Gastroesophageal sphincter (tissue), 4 donors: ENCODE measurements around the gene ATXN7. TPM values are rescaled to one million over a fixed set of nuclear protein-coding genes. Genes with fewer than 3 reads are reported as not detected.

Experiments
- ATAC-seq: fragments of 150-250 bp; one replicate; pipeline ENCODE4 v1.9.1; 2016; ENCODE audit warnings: mild to moderate bottlenecking, moderate library complexity
- H3K27ac ChIP-seq, 4 donors: fragments of 200-600 bp; sonication (generic) in 3 of 4; 1 replicate in 3 of 4; 2 replicates in 1 of 4; pipeline ENCODE4 v1.5.1; 2016 to 2019
- H3K27me3 ChIP-seq: fragments of 200-600 bp; sonication (generic); one replicate; pipeline ENCODE4 v1.5.1; 2019
- H3K36me3 ChIP-seq, 2 donors: fragments of 200-600 bp; sonication (generic); one replicate each; pipeline ENCODE4 v1.5.1; 2019; ENCODE audit warnings: control low read depth in 1 of 2
- H3K4me1 ChIP-seq, 3 donors: fragments of 200-600 bp; sonication (generic); 1 replicate in 2 of 3; 2 replicates in 1 of 3; pipeline ENCODE4 v1.5.1; 2016 to 2019; ENCODE audit warnings: control low read depth in 2 of 3
- H3K4me3 ChIP-seq, 2 donors: fragments of 200-600 bp; sonication (generic); one replicate each; pipeline ENCODE4 v1.5.1; 2019; ENCODE audit warnings: mild to moderate bottlenecking in 1 of 2, moderate library complexity in 1 of 2
- H3K9me3 ChIP-seq, 3 donors: fragments of 200-600 bp; sonication (generic); one replicate each; pipeline ENCODE4 v1.5.1; 2017 to 2019; ENCODE audit warnings: control low read depth in 2 of 3
- CTCF ChIP-seq, 4 experiments: fragments of 200-600 bp in 2 of 4; fragments of 450-650 bp in 2 of 4; sonication (generic) in 1 of 4; IDR thresholded peaks; one replicate each; pipeline ENCODE4 v1.5.1; 2017 to 2019; ENCODE audit warnings: antibody characterized with exemption in 4 of 4, mild to moderate bottlenecking in 2 of 4, moderate library complexity in 2 of 4
- EP300 ChIP-seq: sonication (generic); formaldehyde crosslinking; IDR thresholded peaks from one replicate; pipeline ENCODE4 v1.6.1; 2017; ENCODE audit warnings: antibody characterized with exemption, mild to moderate bottlenecking
- POLR2A ChIP-seq, 2 donors: fragments of 450-650 bp; IDR thresholded peaks; one replicate each; pipeline ENCODE4 v1.6.1; 2017; ENCODE audit warnings: antibody characterized with exemption in 2 of 2, mild to moderate bottlenecking in 2 of 2, moderate library complexity in 1 of 2
- POLR2AphosphoS5 ChIP-seq: sonication (generic); formaldehyde crosslinking; IDR thresholded peaks from one replicate; pipeline ENCODE4 v1.6.1; 2017; ENCODE audit warnings: antibody characterized with exemption
- WGBS, 2 donors: methylation state at CpG; one replicate each; pipeline ENCODE4 v1.1.5; 2018; ENCODE audit warnings: low coverage in 1 of 2; 5-methylcytosine and 5-hydroxymethylcytosine counted together
- total RNA-seq, 4 donors: library from RNA; depleted of rRNA; stranded (reverse); fragments of >200 nt; gene quantifications; one replicate each; pipeline ENCODE4 v1.1.0, GENCODE V29; 2016

ATXN7 gene
- total RNA-seq, 4 donors from 2014 or later, result 15.5 to 36.3 (median 19.8) TPM

GRCh38 chr3:63911873-63912767 lies 48.5 kb downstream of the ATXN7 start, which contains the start of gene SCAANT1:
Gene SCAANT1 (minus strand): TSS chr3:63912383.
- Histone ChIP-seq H3K27me3 (no peaks in the 10 kb centered on the region), H3K27ac (peak within 1 kb of the TSS; percentile 78 to 100 (median 95)), H3K36me3 (peaks cover 0 to 8% of the 10 kb centered on the region in 2 donors), H3K9me3 (no peaks in the 10 kb centered on the region), H3K4me1 (peaks cover 3 to 34% (median 9%) of the 10 kb centered on the region in 3 donors), H3K4me3 (peak within 1 kb of the TSS; percentile 50 to 59)
- TF ChIP-seq POLR2AphosphoS5, result peak; percentile 52
- TF ChIP-seq EP300, result no peak
- TF ChIP-seq POLR2A (IDR thresholded peaks at IDR 0.05), result peak; percentile 70 to 72
- peak in 3 of 4 experiments; percentile 32 to 46 (median 41) for TF ChIP-seq CTCF (IDR thresholded peaks at IDR 0.05)
- ATAC-seq, result peak; percentile 93
- WGBS, 2 donors, result no CpG with 5 or more reads among the region's 115 CpGs

GRCh38 chr3:63912768-63913588 lies 49.3 kb downstream of the ATXN7 start:
- Histone ChIP-seq H3K9me3 (no peaks in the 10 kb centered on the region), H3K4me1 (peaks cover 3 to 34% (median 9%) of the 10 kb centered on the region in 3 donors), H3K27ac (peak overlapping the region; percentile 78 to 100 (median 95)), H3K4me3 (peak overlapping the region; percentile 50 to 59), H3K27me3 (no peaks in the 10 kb centered on the region), H3K36me3 (peaks cover 0 to 17% of the 10 kb centered on the region in 2 donors)
- peak; percentile 66 for ATAC-seq
- TF ChIP-seq CTCF (IDR thresholded peaks at IDR 0.05), result no peak
- peak in 1 of 2 donors; percentile 48 for TF ChIP-seq POLR2A (IDR thresholded peaks at IDR 0.05)
- peak; percentile 28 for TF ChIP-seq POLR2AphosphoS5
- TF ChIP-seq EP300, result no peak
- 5 to 14% methylated on average over 2 to 7 of the region's 46 CpGs for WGBS, 2 donors

- ATAC-seq, result no peak
- peak overlapping the region in 1 of 2 donors; percentile 59 for H3K4me3 ChIP-seq
- TF ChIP-seq POLR2AphosphoS5, result peak; percentile 68
- no peak for TF ChIP-seq POLR2A (IDR thresholded peaks at IDR 0.05)
- peak in 2 of 4 experiments; percentile 32 to 36 for TF ChIP-seq CTCF (IDR thresholded peaks at IDR 0.05)
Measured at GRCh38 chr3:63914312-63914711, 50.6 kb downstream of the ATXN7 start.

GRCh38 chr3:63918321-63918720 lies 54.7 kb downstream of the ATXN7 start:
- Histone ChIP-seq H3K36me3 (peaks cover 0 to 35% of the 10 kb centered on the region in 2 donors), H3K27ac (no peak overlapping the region)

More at GRCh38 chr3:63914312-63914711, 50.6 kb downstream of the ATXN7 start:
- H3K27me3 ChIP-seq, result no peaks in the 10 kb centered on the region
- no peaks in the 10 kb centered on the region for H3K9me3 ChIP-seq
- peaks cover 0 to 19% of the 10 kb centered on the region in 2 donors for H3K36me3 ChIP-seq
- H3K27ac ChIP-seq, result peak overlapping the region; percentile 78 to 100 (median 95)
- whole genome bisulfite sequencing, 2 donors, result 23 to 37% methylated on average over 4 to 5 of the region's 5 CpGs
- H3K4me1 ChIP-seq, result peaks cover 3 to 39% (median 9%) of the 10 kb centered on the region in 3 donors

More at GRCh38 chr3:63918321-63918720, 54.7 kb downstream of the ATXN7 start:
- Histone ChIP-seq H3K4me1 (peaks cover 3 to 45% (median 9%) of the 10 kb centered on the region in 3 donors), H3K4me3 (no peak overlapping the region), H3K27me3 (no peaks in the 10 kb centered on the region), H3K9me3 (no peaks in the 10 kb centered on the region)
- ATAC-seq, result no peak
- TF ChIP-seq CTCF (IDR thresholded peaks at IDR 0.05) (no peak), POLR2A (IDR thresholded peaks at IDR 0.05) (no peak), POLR2AphosphoS5 (no peak), EP300 (no peak)
